HAP-1 (cell line): ENCODE measurements around the gene FRAS1.
A peak's percentile ranks its signal among the peaks of the same experiment; 100 is the strongest.
"Not testable (repeated sequence)": the region's sequence is repeated elsewhere in the genome, so short reads cannot be mapped to it uniquely, and the experiment has no call there.

Source experiments
- DNase-seq, 2 experiments: peaks; one replicate each; pipeline ENCODE4 v3.0.0-alpha.2; 2016 to 2020; ENCODE audit warnings: low spot score in 2 of 2
- H3K27me3 ChIP-seq: fragments of 250-450 bp; sonication (Bioruptor Pico); 2 replicates; pipeline ENCODE4 v1.5.1; 2020; ENCODE audit warnings: low read depth, mild to moderate bottlenecking, moderate library complexity
- H3K36me3 ChIP-seq: fragments of 250-450 bp; sonication (Bioruptor Pico); replicated peaks from 2 replicates; pipeline ENCODE4 v1.5.1; 2020; ENCODE audit warnings: mild to moderate bottlenecking
- H3K4me1 ChIP-seq: fragments of 250-450 bp; sonication (Bioruptor Pico); 2 replicates; pipeline ENCODE4 v1.5.1; 2020; ENCODE audit warnings: mild to moderate bottlenecking
- H3K4me3 ChIP-seq: fragments of 250-450 bp; sonication (Bioruptor Pico); 2 replicates; pipeline ENCODE4 v1.5.1; 2020; ENCODE audit warnings: mild to moderate bottlenecking, moderate library complexity
- H3K9me3 ChIP-seq: fragments of 250-450 bp; sonication (Bioruptor Pico); 2 replicates; pipeline ENCODE4 v1.5.1; 2020; ENCODE audit warnings: mild to moderate bottlenecking, moderate library complexity
- in situ Hi-C: fragments of 300-500 bp; cut with MboI; formaldehyde crosslinking; loops from 3 replicates; pipeline ENCODE4 v1.14.3; 2020; ENCODE audit warnings: low sequenced_read_pairs, inconsistent platforms, mixed read lengths

FRAS1 gene

GRCh38 chr4:78496021-78496643, 439.0 kb downstream of the FRAS1 start:
- in situ Hi-C loops, result no loop called here
- Histone ChIP-seq H3K4me3 (no peak overlapping the region), H3K36me3 (no peaks in the 10 kb centered on the region), H3K4me1 (no peaks in the 10 kb centered on the region; the same call in none of the 2 replicates), H3K9me3 (no peaks in the 10 kb centered on the region), H3K27me3 (no peaks in the 10 kb centered on the region)
- DNase-seq, result no peak

GRCh38 chr4:78506260-78506659, 449.1 kb downstream of the FRAS1 start:
- not testable (repeated sequence) for H3K36me3 ChIP-seq, H3K4me1 ChIP-seq, H3K4me3 ChIP-seq, H3K27me3 ChIP-seq, DNase-seq, H3K9me3 ChIP-seq
- in situ Hi-C loops, result loop anchor here (25.0 kb wide), 1 partner anchor 544 kb away; no protein-coding TSS in a partner anchor

- in situ Hi-C loops, result loop anchor here (25.0 kb wide), 1 partner anchor 547 kb away; no protein-coding TSS in a partner anchor
Measured at GRCh38 chr4:78509043-78509442, 451.9 kb downstream of the FRAS1 start.

GRCh38 chr4:78510108-78510507, 453.0 kb downstream of the FRAS1 start:
- Histone ChIP-seq H3K36me3 (no peaks in the 10 kb centered on the region), H3K27me3 (no peaks in the 10 kb centered on the region), H3K4me1 (no peaks in the 10 kb centered on the region), H3K9me3 (no peaks in the 10 kb centered on the region), H3K4me3 (no peak overlapping the region)
- in situ Hi-C loops, result loop anchor here (25.0 kb wide), 1 partner anchor 548 kb away; no protein-coding TSS in a partner anchor
- no peak for DNase-seq

More at GRCh38 chr4:78509043-78509442, 451.9 kb downstream of the FRAS1 start:
- Histone ChIP-seq H3K27me3 (no peaks in the 10 kb centered on the region), H3K9me3 (no peaks in the 10 kb centered on the region), H3K36me3 (no peaks in the 10 kb centered on the region), H3K4me3 (no peak overlapping the region), H3K4me1 (no peaks in the 10 kb centered on the region)
- no peak for DNase-seq

GRCh38 chr4:78510681-78511080, 453.6 kb downstream of the FRAS1 start:
- no peaks in the 10 kb centered on the region for H3K36me3 ChIP-seq
- H3K9me3 ChIP-seq, result no peaks in the 10 kb centered on the region
- no peak for DNase-seq
- no peaks in the 10 kb centered on the region for H3K27me3 ChIP-seq
- in situ Hi-C loops, result loop anchor here (25.0 kb wide), 1 partner anchor 548 kb away; no protein-coding TSS in a partner anchor
- no peaks in the 10 kb centered on the region for H3K4me1 ChIP-seq
- H3K4me3 ChIP-seq, result no peak overlapping the region

- H3K36me3 ChIP-seq, result no peaks in the 10 kb centered on the region
- no peak for DNase-seq
- H3K9me3 ChIP-seq, result no peaks in the 10 kb centered on the region
- H3K27me3 ChIP-seq, result no peaks in the 10 kb centered on the region
- H3K4me3 ChIP-seq, result no peak overlapping the region
- in situ Hi-C loops, result loop anchor here (25.0 kb wide), 1 partner anchor 550 kb away; no protein-coding TSS in a partner anchor
- H3K4me1 ChIP-seq, result no peaks in the 10 kb centered on the region
Measured at GRCh38 chr4:78512357-78512920, 455.3 kb downstream of the FRAS1 start.

- in situ Hi-C loops, result loop anchor here (25.0 kb wide), 1 partner anchor 551 kb away; no protein-coding TSS in a partner anchor
- Histone ChIP-seq H3K4me3 (no peak overlapping the region), H3K9me3 (no peaks in the 10 kb centered on the region), H3K4me1 (no peaks in the 10 kb centered on the region), H3K27me3 (no peaks in the 10 kb centered on the region), H3K36me3 (no peaks in the 10 kb centered on the region)
- DNase-seq, result no peak
Measured at GRCh38 chr4:78513411-78513975, 456.4 kb downstream of the FRAS1 start.

GRCh38 chr4:78517050-78517652, 460.0 kb downstream of the FRAS1 start:
- peak in 1 of 2 experiments; percentile 57 for DNase-seq
- H3K9me3 ChIP-seq, result no peaks in the 10 kb centered on the region
- in situ Hi-C loops, result loop anchor here (25.0 kb wide), 1 partner anchor 555 kb away; no protein-coding TSS in a partner anchor
- H3K27me3 ChIP-seq, result no peaks in the 10 kb centered on the region
- no peak overlapping the region for H3K4me3 ChIP-seq
- H3K4me1 ChIP-seq, result no peaks in the 10 kb centered on the region
- H3K36me3 ChIP-seq, result no peaks in the 10 kb centered on the region

GRCh38 chr4:78518561-78518960, 461.4 kb downstream of the FRAS1 start:
- Histone ChIP-seq H3K4me3 (no peak overlapping the region), H3K27me3 (no peaks in the 10 kb centered on the region), H3K36me3 (no peaks in the 10 kb centered on the region), H3K9me3 (no peaks in the 10 kb centered on the region), H3K4me1 (no peaks in the 10 kb centered on the region)
- in situ Hi-C loops, result loop anchor here (25.0 kb wide), 1 partner anchor 556 kb away; no protein-coding TSS in a partner anchor
- DNase-seq, result no peak

- DNase-seq, result no peak
- H3K36me3 ChIP-seq, result no peaks in the 10 kb centered on the region
- H3K27me3 ChIP-seq, result no peaks in the 10 kb centered on the region
- no peaks in the 10 kb centered on the region for H3K4me1 ChIP-seq
- no peaks in the 10 kb centered on the region for H3K9me3 ChIP-seq
- in situ Hi-C loops, result loop anchor here (25.0 kb wide), 1 partner anchor 558 kb away; no protein-coding TSS in a partner anchor
- H3K4me3 ChIP-seq, result no peak overlapping the region
Measured at GRCh38 chr4:78519962-78520361, 462.8 kb downstream of the FRAS1 start.

- no peaks in the 10 kb centered on the region for H3K36me3 ChIP-seq
Measured at GRCh38 chr4:78520808-78521226, 463.7 kb downstream of the FRAS1 start.

GRCh38 chr4:78524009-78524408, 466.9 kb downstream of the FRAS1 start:
- in situ Hi-C loops, result loop anchor here (25.0 kb wide), 1 partner anchor 562 kb away; no protein-coding TSS in a partner anchor
- H3K27me3 ChIP-seq, result no peaks in the 10 kb centered on the region
- H3K36me3 ChIP-seq, result no peaks in the 10 kb centered on the region
- no peak for DNase-seq
- no peaks in the 10 kb centered on the region for H3K9me3 ChIP-seq
- H3K4me3 ChIP-seq, result no peak overlapping the region
- H3K4me1 ChIP-seq, result no peaks in the 10 kb centered on the region

More at GRCh38 chr4:78520808-78521226, 463.7 kb downstream of the FRAS1 start:
- H3K9me3 ChIP-seq, result no peaks in the 10 kb centered on the region
- no peaks in the 10 kb centered on the region for H3K27me3 ChIP-seq
- in situ Hi-C loops, result loop anchor here (25.0 kb wide), 1 partner anchor 559 kb away; no protein-coding TSS in a partner anchor
- no peaks in the 10 kb centered on the region for H3K4me1 ChIP-seq
- no peak overlapping the region for H3K4me3 ChIP-seq
- no peak for DNase-seq

GRCh38 chr4:78525559-78525958, 468.4 kb downstream of the FRAS1 start:
- DNase-seq, result no peak
- Histone ChIP-seq H3K27me3 (no peaks in the 10 kb centered on the region), H3K9me3 (no peaks in the 10 kb centered on the region), H3K4me3 (no peak overlapping the region), H3K36me3 (no peaks in the 10 kb centered on the region), H3K4me1 (no peaks in the 10 kb centered on the region)
- in situ Hi-C loops, result no loop called here
